ENCODE data around the gene WDFY3.

The WDFY3 gene

GRCh38 chr4:84908876-84909275 is 57.6 kb downstream of the WDFY3 start:
- DNase-seq (ENCODE audit: low read depth, low spot score): no peak

- DNase-seq (ENCODE audit: low read depth, low spot score): no peak
Observed at GRCh38 chr4:84907145-84907544, 59.3 kb downstream of the WDFY3 start.

- no peak for DNase-seq (ENCODE audit: low read depth, low spot score)
Observed at GRCh38 chr4:84905646-84906045, 60.8 kb downstream of the WDFY3 start.

GRCh38 chr4:84901740-84902281 is 64.7 kb downstream of the WDFY3 start:
- no peak for DNase-seq (ENCODE audit: low read depth, low spot score)

- no peak for DNase-seq (ENCODE audit: low read depth, low spot score)
Observed at GRCh38 chr4:84901173-84901572, 65.3 kb downstream of the WDFY3 start.

- no peak for DNase-seq (ENCODE audit: low read depth, low spot score)
Observed at GRCh38 chr4:84899616-84900015, 66.9 kb downstream of the WDFY3 start.

- DNase-seq (ENCODE audit: low read depth, low spot score): no peak
Observed at GRCh38 chr4:84897516-84897915, 69.0 kb downstream of the WDFY3 start.

- no peak for DNase-seq (ENCODE audit: low read depth, low spot score)
Observed at GRCh38 chr4:84895283-84895682, 71.2 kb downstream of the WDFY3 start.

- no peak for DNase-seq (ENCODE audit: low read depth, low spot score)
Observed at GRCh38 chr4:84894621-84895020, 71.9 kb downstream of the WDFY3 start.

- no peak for DNase-seq (ENCODE audit: low read depth, low spot score)
Observed at GRCh38 chr4:84892950-84893349, 73.5 kb downstream of the WDFY3 start.

GRCh38 chr4:84887824-84888223 is 78.7 kb downstream of the WDFY3 start:
- DNase-seq (ENCODE audit: low read depth, low spot score): no peak

GRCh38 chr4:84879651-84880200 is 86.8 kb downstream of the WDFY3 start:
- no peak for DNase-seq (ENCODE audit: low read depth, low spot score)

GRCh38 chr4:84878546-84878945 is 87.9 kb downstream of the WDFY3 start:
- no peak for DNase-seq (ENCODE audit: low read depth, low spot score)

- no peak for DNase-seq (ENCODE audit: low read depth, low spot score)
Observed at GRCh38 chr4:84878090-84878489, 88.4 kb downstream of the WDFY3 start.

- DNase-seq (ENCODE audit: low read depth, low spot score): no peak
Observed at GRCh38 chr4:84877051-84877833, 89.2 kb downstream of the WDFY3 start.

- no peak for DNase-seq (ENCODE audit: low read depth, low spot score)
Observed at GRCh38 chr4:84875636-84876371, 90.7 kb downstream of the WDFY3 start.

- DNase-seq (ENCODE audit: low read depth, low spot score): no peak
Observed at GRCh38 chr4:84874619-84875018, 91.9 kb downstream of the WDFY3 start.

- peak; percentile 93 for DNase-seq (ENCODE audit: low read depth, low spot score)
Observed at GRCh38 chr4:84870398-84871163, 95.9 kb downstream of the WDFY3 start.

GRCh38 chr4:84866295-84866694 is 100.2 kb downstream of the WDFY3 start:
- peak; percentile 38 for DNase-seq (ENCODE audit: low read depth, low spot score)

- DNase-seq (ENCODE audit: low read depth, low spot score): no peak
Observed at GRCh38 chr4:84865600-84865999, 100.9 kb downstream of the WDFY3 start.

- DNase-seq (ENCODE audit: low read depth, low spot score): no peak
Observed at GRCh38 chr4:84862064-84862463, 104.4 kb downstream of the WDFY3 start.

GRCh38 chr4:84857296-84857695 is 109.2 kb downstream of the WDFY3 start:
- DNase-seq (ENCODE audit: low read depth, low spot score): no peak

All from ELF-1 (cell line).